ENCODE data around the gene MARK4.

Gene MARK4

DNA sequence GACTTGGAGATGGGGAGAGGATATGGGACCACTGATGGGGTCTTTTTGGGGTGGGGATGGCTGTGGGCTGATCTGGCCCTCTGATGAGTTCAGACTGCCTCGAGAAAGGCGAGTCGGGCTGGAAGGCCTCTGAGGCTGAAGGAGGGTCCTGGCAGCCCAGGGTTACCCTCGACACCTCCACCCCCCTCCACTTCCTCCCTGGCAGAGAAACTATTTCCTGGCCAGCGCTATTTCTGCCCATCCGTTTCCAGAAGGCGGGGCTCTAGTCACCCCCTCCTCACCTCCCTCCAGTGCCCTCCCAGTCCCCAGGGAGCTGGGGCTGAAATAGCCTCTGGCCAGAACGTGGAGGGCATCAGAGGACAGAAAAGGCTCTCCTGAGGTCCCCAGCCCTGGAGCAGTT is 15.6 kb upstream of the MARK4 start:
- no peak for DNase-seq
- intact Hi-C loops (cut with DNase I), result no loop called here

DNA sequence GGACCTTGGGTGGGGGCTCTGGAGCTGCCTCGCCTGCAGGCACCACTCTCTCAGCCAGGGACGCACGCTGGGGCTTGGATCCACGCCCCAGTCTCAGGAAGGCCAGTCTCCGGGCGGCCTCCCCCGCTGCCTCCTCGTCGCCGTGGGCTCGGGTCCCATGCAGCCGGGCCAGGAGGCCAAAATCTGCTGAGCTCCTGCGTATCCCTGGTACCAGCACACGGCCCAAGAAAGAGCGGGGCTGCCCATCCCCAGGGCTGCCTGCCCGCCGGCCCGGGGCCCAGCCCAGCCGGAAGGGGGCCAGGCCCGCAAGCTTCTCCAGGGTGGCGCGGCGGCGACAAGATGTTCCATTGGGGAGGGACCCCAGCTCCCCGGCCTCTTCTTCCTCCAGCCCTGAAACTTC is 12.5 kb upstream of the MARK4 start:
- DNase-seq, result no peak

GRCh38 chr19:45243144-45243732 is 7.8 kb upstream of the MARK4 start:
- intact Hi-C loops (cut with DNase I), result no loop called here
- no peak for DNase-seq

More for the DNA sequence above, 12.5 kb upstream of the MARK4 start:
- intact Hi-C loops (cut with DNase I), result no loop called here

DNA sequence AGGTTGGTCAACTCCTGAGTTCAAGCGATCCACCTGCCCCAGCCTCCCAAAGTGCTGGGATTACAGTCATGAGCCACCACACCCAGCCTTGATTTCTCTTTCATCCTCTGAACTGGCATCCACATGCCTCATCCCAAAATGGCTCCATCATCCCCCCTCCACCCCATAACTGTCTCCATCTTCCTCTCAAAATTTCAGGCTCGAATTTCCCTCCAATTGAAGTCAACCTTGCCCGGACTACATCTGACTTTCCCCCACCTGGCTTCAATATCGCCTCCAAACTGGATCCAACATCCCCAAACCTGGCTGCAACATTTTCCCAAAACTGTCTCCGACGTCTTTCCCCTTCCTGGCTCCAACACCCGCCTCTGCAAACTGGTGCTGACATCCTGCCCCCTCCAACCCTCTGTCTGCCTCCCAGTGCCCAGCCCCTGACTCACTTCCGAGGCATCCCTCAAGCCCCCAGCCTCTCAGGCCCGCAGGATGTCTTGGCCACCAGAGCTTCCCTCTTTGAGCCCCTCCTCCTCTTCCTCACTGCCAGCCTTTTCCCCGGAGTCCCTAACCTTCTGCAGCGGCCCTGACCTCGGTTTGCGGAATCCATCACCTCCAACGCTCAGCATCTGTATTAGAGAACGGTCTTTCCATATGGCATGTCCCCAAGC is 6.8 kb upstream of the MARK4 start:
- intact Hi-C loops (cut with DNase I), result no loop called here
- DNase-seq, result no peak

DNA sequence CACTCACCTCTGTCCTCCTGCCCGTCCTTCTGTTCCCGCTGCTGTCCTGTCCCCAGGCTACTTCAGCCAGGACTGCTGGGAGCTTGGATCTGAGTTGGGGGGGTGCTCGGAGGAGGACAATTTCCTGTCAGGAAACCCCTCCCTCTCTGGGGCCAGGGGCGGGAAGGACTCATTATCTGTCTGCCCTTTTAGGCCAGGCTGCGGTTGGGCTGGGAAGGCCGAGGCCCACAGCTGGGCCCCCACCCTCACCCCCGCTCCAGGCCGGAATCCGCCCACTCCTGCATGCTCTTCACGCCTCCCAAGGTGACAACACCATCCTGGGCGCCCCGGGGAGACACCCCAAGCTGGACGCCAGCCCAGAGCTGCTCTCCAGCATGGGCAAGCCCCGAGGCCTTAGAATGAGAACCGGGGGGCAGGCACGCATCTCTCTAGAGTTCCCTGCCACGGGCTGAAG is 5.7 kb upstream of the MARK4 start, which contains the start of gene EXOC3L2:
EXOC3L2 (minus strand) TSS at position 74 of the 454 bp plus-strand sequence. CDS start 6,362 bp downstream, outside the sequence.
- intact Hi-C loops (cut with DNase I), result no loop called here
- no peak for DNase-seq

- no peak for DNase-seq
- intact Hi-C loops (cut with DNase I), result no loop called here
Measured at GRCh38 chr19:45245826-45246225, 5.2 kb upstream of the MARK4 start.

GRCh38 chr19:45247136-45247535 is 3.9 kb upstream of the MARK4 start:
- no peak for DNase-seq
- intact Hi-C loops (cut with DNase I), result no loop called here

DNA sequence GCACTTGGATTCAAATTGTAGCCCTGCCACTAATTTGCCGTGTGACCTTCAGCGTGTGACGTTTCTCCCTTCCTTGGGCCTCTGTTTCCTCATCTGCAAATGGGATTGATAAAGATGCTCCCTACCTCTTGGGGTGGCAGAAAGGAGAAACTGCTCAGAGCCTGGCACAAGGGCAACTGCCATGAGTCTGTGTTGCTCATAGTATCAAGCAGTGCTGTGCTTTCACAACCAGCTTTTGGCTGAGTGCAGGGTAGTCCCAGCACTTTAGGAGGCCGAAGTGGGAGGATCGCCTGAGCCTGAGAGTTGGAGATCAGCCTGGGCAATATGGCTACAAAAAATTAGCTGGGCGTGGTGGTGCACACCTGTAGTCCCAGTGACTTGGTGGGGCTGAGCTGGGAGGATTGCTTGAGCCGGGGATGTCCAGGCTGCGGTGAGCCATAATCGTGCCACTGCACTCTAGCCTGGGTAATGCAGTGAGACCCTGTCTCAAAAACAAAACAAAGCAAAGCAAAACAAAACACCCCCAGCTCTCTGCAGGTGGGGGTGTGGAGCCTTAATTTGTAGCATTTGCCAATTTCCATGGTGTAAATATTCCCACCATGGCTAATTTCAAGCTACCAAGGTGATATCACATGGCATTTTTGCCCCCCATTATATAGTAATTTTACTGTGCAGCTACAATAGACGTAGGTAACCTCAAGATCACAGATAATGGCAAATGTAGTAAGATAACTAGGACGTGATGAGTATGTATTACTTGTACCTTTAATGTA is 1.6 kb upstream of the MARK4 start:
- intact Hi-C loops (cut with DNase I), result no loop called here
- no peak for DNase-seq

- intact Hi-C loops (cut with DNase I), result no loop called here
- DNase-seq, result peak in 1 of 42 donors; percentile 11
Measured at GRCh38 chr19:45250216-45250831, 747 bp upstream of the MARK4 start.

- DNase-seq, result peak in 5 of 42 donors; percentile 4 to 23 (median 8)
- intact Hi-C loops (cut with DNase I), result no loop called here
Measured at GRCh38 chr19:45251452-45252354, 632 bp downstream of the MARK4 start.

GRCh38 chr19:45253396-45254027 is 2.4 kb downstream of the MARK4 start:
- peak in 30 of 42 donors; percentile 24 to 84 (median 48) for DNase-seq
- intact Hi-C loops (cut with DNase I), result no loop called here

DNA sequence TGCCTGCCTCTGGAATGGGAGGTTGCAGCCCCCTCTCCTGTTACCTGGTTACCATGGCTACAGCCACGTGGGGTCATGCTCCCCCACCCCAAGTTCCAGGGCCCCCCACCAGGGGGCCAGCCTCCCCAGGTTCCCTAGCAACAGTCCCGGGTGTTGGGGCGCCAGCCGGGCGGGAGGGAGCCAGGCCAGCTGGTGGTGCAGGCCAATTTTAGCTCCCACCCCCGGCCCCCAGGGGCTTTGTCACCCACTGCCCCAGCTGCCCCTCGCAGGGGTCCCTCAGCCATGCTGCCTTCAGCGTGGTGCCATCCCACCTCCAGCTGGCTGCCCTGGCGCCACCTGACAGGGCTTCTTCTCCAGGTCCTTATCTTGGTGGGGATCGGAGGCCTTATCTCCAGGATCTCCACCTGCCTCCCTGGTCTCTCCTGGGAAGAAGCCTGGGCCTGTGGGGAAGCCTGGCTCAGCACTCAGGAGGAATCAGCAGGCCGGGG is 3.0 kb downstream of the MARK4 start:
- DNase-seq, result no peak
- intact Hi-C loops (cut with DNase I), result no loop called here

DNA sequence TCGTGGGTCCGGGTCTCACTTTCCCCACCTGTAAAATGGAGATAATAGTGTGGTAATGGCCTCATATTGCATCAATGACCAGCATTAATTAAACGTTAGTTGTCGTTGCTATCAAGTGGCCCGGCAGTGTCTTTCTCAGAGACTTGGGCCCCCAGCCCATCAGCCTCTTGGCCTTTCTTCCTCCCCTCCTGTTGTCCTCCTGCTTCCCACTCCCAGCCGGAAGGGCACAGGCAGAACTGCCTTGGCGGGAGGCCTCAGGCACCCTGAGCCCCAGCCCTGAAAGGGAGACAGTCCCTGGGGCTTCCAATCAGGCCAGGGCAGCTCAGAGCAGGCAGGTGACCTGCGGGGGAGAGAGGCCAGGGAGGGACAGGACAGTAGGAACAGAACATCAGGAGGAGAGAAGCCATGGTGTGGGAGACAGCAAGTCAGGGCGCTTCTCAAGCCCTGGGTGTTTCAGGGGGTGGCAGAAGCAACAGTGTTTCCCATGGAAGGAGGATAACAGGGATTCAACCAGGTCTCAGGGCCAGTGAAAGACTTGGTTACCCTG is 4.6 kb downstream of the MARK4 start:
- no peak for DNase-seq
- intact Hi-C loops (cut with DNase I), result no loop called here

DNA sequence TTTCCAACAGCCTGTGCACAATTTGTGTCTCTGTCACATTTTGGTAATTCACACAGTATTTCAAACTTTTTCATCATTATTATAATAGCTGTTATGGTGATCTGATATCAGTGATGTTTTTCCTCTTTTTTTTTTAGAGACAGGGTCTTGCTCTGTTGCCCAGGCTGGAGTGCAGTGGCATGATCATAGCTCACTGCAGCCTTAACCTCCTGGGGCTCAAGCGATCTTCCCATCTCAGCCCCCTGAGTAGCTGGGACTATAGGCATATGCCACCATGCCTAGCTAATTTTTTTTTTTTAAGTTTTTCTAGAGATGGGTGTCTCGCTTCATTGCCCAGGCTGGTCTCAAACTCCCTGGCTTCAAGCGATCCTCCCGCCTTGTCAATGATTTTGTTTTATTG is 5.8 kb downstream of the MARK4 start:
- DNase-seq, result no peak
- intact Hi-C loops (cut with DNase I), result no loop called here

- intact Hi-C loops (cut with DNase I), result no loop called here
- no peak for DNase-seq
Measured at GRCh38 chr19:45258862-45259261, 7.8 kb downstream of the MARK4 start.

GRCh38 chr19:45262570-45262969 is 11.5 kb downstream of the MARK4 start:
- intact Hi-C loops (cut with DNase I), result no loop called here
- no peak for DNase-seq

DNA sequence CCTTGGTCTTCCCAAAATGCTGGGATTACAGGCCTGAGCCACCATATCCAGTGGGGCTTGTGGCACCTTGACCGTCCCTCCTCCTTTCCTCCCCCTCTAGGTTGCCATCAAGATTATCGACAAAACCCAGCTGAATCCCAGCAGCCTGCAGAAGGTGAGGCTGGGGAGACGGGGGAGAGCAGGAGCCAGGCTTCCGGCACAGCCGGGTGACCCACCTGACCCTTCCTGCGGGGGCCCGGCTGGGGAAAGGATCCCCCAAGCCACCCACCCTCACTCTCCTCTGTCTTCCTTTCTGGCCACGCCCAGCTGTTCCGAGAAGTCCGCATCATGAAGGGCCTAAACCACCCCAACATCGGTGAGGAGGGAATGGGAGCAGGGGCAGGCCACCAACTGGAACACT is 11.9 kb downstream of the MARK4 start:
- intact Hi-C loops (cut with DNase I), result no loop called here
- no peak for DNase-seq

- DNase-seq, result no peak
- intact Hi-C loops (cut with DNase I), result no loop called here
Measured at GRCh38 chr19:45264781-45265317, 13.8 kb downstream of the MARK4 start.
